Right lobe of liver (tissue), 4 donors: Measurements from ENCODE around the gene NEURL3.

ENCODE experiments used
- CTCF ChIP-seq, 4 donors: fragments of 200-600 bp in 3 of 4; fragments of 450-650 bp in 1 of 4; IDR thresholded peaks; one replicate each; pipeline versions ENCODE4 v1.5.1 to v1.8.0; 2016 to 2022; ENCODE audit warnings: antibody characterized with exemption in 4 of 4, mild to moderate bottlenecking in 2 of 4
- POLR2A ChIP-seq: fragments of 450-650 bp; IDR thresholded peaks from one replicate; pipeline ENCODE4 v1.6.1; 2017; ENCODE audit warnings: antibody characterized with exemption, mild to moderate bottlenecking
- donor health status: DM: no; HTN: no; CAD: no.
- donor health status: DM: no; HTN: no; CAD: no.
- donor health status: DM: no; HTN: yes; CAD: no.

GRCh38 chr2:96533292-96534073 lies 28.3 kb upstream of the NEURL3 start:
- TF ChIP-seq CTCF (IDR thresholded peaks at IDR 0.05): no peak
- TF ChIP-seq POLR2A: no peak
